Natural killer cell (primary cell): ENCODE measurements around the gene PTPRJ. TPM values are rescaled to one million over a fixed set of nuclear protein-coding genes. Genes with fewer than 3 reads are reported as not detected.
"Not testable (repeated sequence)": the region's sequence is repeated elsewhere in the genome, so short reads cannot be mapped to it uniquely, and the experiment has no call there.

Source experiments
- ATAC-seq, 3 donors: fragments of 150-1000 bp in 2 of 3; fragments of 200-7000 bp in 1 of 3; cut with Tn5 transposase; 1 replicate in 1 of 3; 2 replicates in 2 of 3; pipeline ENCODE4 v1.10.0; 2021; ENCODE audit warnings: mild to moderate bottlenecking in 2 of 3, moderate library complexity in 2 of 3
- DNase-seq, 2 donors: peaks; one replicate each; pipeline versions ENCODE4 v3.0.0 to v3.0.0-alpha.2; 2013 to 2021; ENCODE audit warnings: mixed read lengths in 1 of 2
- H3K27ac ChIP-seq: one replicate; pipeline ENCODE4 v1.5.1; 2013; ENCODE audit warnings: mild to moderate bottlenecking, low read length
- H3K27me3 ChIP-seq: one replicate; pipeline ENCODE4 v1.6.1; 2013; ENCODE audit warnings: low read length; ENCODE audit not compliant: control insufficient read depth, insufficient read depth
- H3K36me3 ChIP-seq: one replicate; pipeline ENCODE4 v1.6.1; 2013; ENCODE audit warnings: low read length; ENCODE audit not compliant: control insufficient read depth, insufficient read depth
- H3K4me1 ChIP-seq: one replicate; pipeline ENCODE4 v1.6.1; 2013; ENCODE audit warnings: low read length; ENCODE audit not compliant: control insufficient read depth, insufficient read depth
- H3K4me3 ChIP-seq: one replicate; pipeline ENCODE4 v1.5.1; 2013; ENCODE audit warnings: low read length
- H3K9me3 ChIP-seq: one replicate; pipeline ENCODE4 v1.6.1; 2013; ENCODE audit warnings: low read length; ENCODE audit not compliant: control insufficient read depth, insufficient read depth
- H3K27ac Mint-ChIP-seq, 2 donors: one replicate each; pipeline ENCODE4 v1.8.0; 2022; ENCODE audit warnings: mild to moderate bottlenecking in 2 of 2, mixed read lengths in 2 of 2, moderate library complexity in 1 of 2
- H3K27me3 Mint-ChIP-seq, 2 donors: one replicate each; pipeline ENCODE4 v1.8.0; 2022; ENCODE audit warnings: low read depth in 2 of 2, mixed read lengths in 2 of 2
- H3K36me3 Mint-ChIP-seq: one replicate; pipeline ENCODE4 v1.8.0; 2022; ENCODE audit warnings: mixed read lengths
- H3K4me1 Mint-ChIP-seq, 2 donors: one replicate each; pipeline ENCODE4 v1.8.0; 2022; ENCODE audit warnings: mixed read lengths in 2 of 2
- H3K4me3 Mint-ChIP-seq: one replicate; pipeline ENCODE4 v1.8.0; 2022; ENCODE audit warnings: mild to moderate bottlenecking, moderate library complexity, mixed read lengths
- H3K9me3 Mint-ChIP-seq, 2 donors: one replicate each; pipeline ENCODE4 v1.8.0; 2022; ENCODE audit warnings: mixed read lengths in 2 of 2
- WGBS: methylation state at CpG from one replicate; pipeline ENCODE4 v1.1.7; 2013; ENCODE audit warnings: missing lambda C conversion rate; ENCODE audit not compliant: insufficient coverage; 5-methylcytosine and 5-hydroxymethylcytosine counted together
- intact Hi-C: fragments of 100-400 bp; cut with micrococcal nuclease; formaldehyde crosslinking; loops from one replicate; pipeline ENCODE4 v1.14.2; 2022
- total RNA-seq, 4 donors: library from RNA; stranded (reverse); fragments of 120-200 nt in 1 of 4; gene quantifications; one replicate each; pipeline versions ENCODE4 v1.2.3 to v1.2.4, GENCODE V29; 2013 to 2022
- TF ChIP-seq, protein P1 (sequence below): fragments of 200-600 bp; IDR thresholded peaks from one replicate; pipeline ENCODE4 v1.8.0; 2022; ENCODE audit warnings: antibody characterized with exemption

Gene PTPRJ
- total RNA-seq, 3 donors from 2014 or later (not counting 1 experiment from before 2014, with no cell fraction given): 110 to 127 (median 111) TPM

DNA sequence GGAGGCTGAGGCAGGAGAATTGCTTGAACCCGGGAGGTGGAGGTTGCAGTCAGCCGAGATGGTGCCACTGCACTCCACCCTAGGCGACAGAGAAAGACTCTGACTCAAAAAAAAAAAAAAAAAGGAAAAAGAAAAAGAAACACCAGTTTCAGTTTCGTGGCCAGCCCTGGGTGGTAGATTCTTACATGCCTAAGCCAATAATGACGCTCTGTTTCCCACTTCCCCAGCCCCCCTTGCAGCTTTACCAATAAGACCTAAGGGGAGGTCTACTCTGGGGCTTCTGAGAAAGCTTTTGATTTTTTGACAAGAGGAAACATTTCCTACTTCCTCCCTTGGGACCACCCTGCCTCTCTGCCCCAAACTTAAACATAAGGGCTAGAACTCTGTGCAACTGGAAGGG, 30.0 kb upstream of the PTPRJ start:
- peak; percentile 30 to 82 for DNase-seq
- H3K27ac Mint-ChIP-seq: peak overlapping the region; percentile 65 to 79

DNA sequence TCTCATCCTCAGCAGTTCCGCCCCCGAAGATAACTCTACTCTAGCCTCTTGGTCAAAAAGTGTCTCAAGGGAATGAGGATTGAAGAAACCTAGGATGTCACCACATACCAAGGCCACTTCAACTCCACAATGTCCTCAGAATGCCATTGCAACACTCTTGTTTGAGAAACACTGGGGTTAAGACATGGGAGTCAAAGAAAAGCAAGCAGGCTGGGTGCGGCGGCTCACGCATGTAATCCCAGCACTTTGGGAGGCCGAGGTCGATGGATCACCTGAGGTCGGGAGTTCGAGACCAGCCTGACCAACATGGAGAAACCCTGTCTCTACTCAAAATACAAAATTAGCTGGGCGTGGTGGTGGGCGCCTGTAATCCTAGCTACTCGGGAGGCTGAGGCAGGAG, 28.9 kb upstream of the PTPRJ start:
- Mint-ChIP-seq H3K4me1 (peaks cover 9 to 24% of the 10 kb centered on the region in 2 donors), H3K27ac (peak overlapping the region; percentile 65 to 79)
- not testable (repeated sequence) for H3K27me3 Mint-ChIP-seq, H3K36me3 ChIP-seq, ATAC-seq, DNase-seq, H3K36me3 Mint-ChIP-seq, H3K27ac ChIP-seq, H3K9me3 ChIP-seq, H3K4me3 Mint-ChIP-seq, H3K27me3 ChIP-seq, H3K4me3 ChIP-seq, H3K9me3 Mint-ChIP-seq
- H3K4me1 ChIP-seq: peaks cover 25% of the 10 kb centered on the region
- WGBS: 97% methylated on average over 12 of the region's 12 CpGs
- intact Hi-C loops: loop anchor here (5.0 kb wide), 1 partner anchor 61 kb away; no protein-coding TSS in a partner anchor

More for the DNA sequence above, 30.0 kb upstream of the PTPRJ start:
- no peaks in the 10 kb centered on the region for H3K36me3 Mint-ChIP-seq
- no peaks in the 10 kb centered on the region for H3K27me3 ChIP-seq
- WGBS: 6% methylated on average over 4 of the region's 5 CpGs
- no peaks in the 10 kb centered on the region for H3K9me3 ChIP-seq
- no peaks in the 10 kb centered on the region for H3K9me3 Mint-ChIP-seq
- intact Hi-C loops: loop anchor here (5.0 kb wide), 1 partner anchor 62 kb away; no protein-coding TSS in a partner anchor
- H3K36me3 ChIP-seq: no peaks in the 10 kb centered on the region
- TF ChIP-seq, protein P1, sequence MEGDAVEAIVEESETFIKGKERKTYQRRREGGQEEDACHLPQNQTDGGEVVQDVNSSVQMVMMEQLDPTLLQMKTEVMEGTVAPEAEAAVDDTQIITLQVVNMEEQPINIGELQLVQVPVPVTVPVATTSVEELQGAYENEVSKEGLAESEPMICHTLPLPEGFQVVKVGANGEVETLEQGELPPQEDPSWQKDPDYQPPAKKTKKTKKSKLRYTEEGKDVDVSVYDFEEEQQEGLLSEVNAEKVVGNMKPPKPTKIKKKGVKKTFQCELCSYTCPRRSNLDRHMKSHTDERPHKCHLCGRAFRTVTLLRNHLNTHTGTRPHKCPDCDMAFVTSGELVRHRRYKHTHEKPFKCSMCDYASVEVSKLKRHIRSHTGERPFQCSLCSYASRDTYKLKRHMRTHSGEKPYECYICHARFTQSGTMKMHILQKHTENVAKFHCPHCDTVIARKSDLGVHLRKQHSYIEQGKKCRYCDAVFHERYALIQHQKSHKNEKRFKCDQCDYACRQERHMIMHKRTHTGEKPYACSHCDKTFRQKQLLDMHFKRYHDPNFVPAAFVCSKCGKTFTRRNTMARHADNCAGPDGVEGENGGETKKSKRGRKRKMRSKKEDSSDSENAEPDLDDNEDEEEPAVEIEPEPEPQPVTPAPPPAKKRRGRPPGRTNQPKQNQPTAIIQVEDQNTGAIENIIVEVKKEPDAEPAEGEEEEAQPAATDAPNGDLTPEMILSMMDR: no peak
- peaks cover 7 to 20% of the 10 kb centered on the region in 2 donors for H3K4me1 Mint-ChIP-seq
- H3K4me3 Mint-ChIP-seq: peak overlapping the region; percentile 47
- peak overlapping the region; percentile 62 for H3K27ac ChIP-seq
- H3K4me3 ChIP-seq: no peak overlapping the region
- no peaks in the 10 kb centered on the region for H3K27me3 Mint-ChIP-seq
- peak; percentile 90 to 95 (median 93) for ATAC-seq
- H3K4me1 ChIP-seq: peaks cover 25% of the 10 kb centered on the region

DNA sequence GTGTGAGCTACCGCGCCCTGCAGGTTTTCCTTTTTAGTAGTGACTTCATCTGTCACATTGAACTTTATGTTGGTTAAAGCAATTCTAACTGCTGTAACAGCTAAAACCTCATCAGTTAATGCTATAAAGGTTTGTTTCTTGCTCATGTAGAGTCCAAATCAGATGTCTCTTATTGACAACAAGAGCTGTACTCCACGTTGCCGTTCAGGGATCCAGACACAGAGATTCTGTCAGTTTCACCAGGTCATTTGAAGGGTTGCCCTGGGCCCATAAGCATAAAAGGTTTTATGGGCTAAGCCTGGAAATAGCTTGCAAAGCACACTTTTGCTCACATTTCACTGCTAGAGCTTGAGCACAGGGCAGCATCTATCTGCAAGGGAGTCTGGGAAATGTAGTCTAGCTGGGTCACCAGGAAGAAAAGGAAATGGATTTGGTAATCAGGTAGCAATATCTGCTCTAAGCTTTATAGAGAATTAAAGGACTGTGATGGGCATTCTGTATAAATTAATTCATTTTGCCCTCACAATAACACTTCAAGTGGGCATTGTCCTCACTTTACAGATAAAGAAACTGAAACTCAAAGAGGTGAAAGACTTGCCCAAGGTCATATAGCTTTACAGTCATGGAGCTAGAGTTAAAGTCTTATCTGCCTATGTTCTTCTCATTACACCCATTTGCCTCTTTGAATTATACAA, 25.2 kb upstream of the PTPRJ start:
- intact Hi-C loops: no loop called here
- TF ChIP-seq, protein P1: no peak
- no peak overlapping the region for H3K27ac ChIP-seq
- H3K27me3 ChIP-seq: no peaks in the 10 kb centered on the region
- Mint-ChIP-seq H3K4me3 (no peak overlapping the region), H3K27ac (peak overlapping the region in 1 of 2 donors; percentile 63), H3K27me3 (no peaks in the 10 kb centered on the region), H3K36me3 (no peaks in the 10 kb centered on the region), H3K9me3 (no peaks in the 10 kb centered on the region), H3K4me1 (peaks cover 9 to 20% of the 10 kb centered on the region in 2 donors)
- H3K4me3 ChIP-seq: no peak overlapping the region
- H3K36me3 ChIP-seq: no peaks in the 10 kb centered on the region
- DNase-seq (peak in 1 of 2 donors; percentile 39), ATAC-seq (peak in 1 of 3 donors; percentile 40)
- H3K9me3 ChIP-seq: no peaks in the 10 kb centered on the region
- H3K4me1 ChIP-seq: peaks cover 6% of the 10 kb centered on the region
- WGBS: 93% methylated on average over 4 of the region's 4 CpGs

DNA sequence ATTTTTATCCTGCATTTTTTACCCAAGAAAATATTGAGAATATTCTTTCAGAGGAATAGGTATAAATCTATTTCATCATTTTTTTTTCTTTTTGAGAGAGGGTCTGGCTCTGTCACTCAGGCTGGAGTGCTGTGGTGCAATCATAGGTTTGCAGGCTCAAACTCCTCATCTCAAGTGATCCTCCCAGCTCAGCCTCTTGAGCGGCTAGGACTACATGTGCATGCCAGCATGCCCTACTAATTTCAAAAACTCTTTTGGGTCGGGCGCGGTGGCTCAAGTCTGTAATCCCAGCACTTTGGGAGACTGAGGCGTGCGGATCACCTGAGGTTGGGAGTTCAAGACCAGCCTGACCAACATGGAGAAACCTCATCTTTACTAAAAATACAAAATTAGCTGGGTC, 20.3 kb upstream of the PTPRJ start:
- ATAC-seq (no peak), DNase-seq (no peak)
- 95% methylated on average over 6 of the region's 6 CpGs for WGBS
- Histone ChIP-seq H3K27me3 (no peaks in the 10 kb centered on the region), H3K36me3 (no peaks in the 10 kb centered on the region), H3K27ac (no peak overlapping the region), H3K4me3 (no peak overlapping the region), H3K4me1 (no peaks in the 10 kb centered on the region), H3K9me3 (no peaks in the 10 kb centered on the region)
- TF ChIP-seq, protein P1: no peak
- H3K36me3 Mint-ChIP-seq: no peaks in the 10 kb centered on the region
- H3K27ac Mint-ChIP-seq: no peak overlapping the region
- peaks cover 6 to 8% of the 10 kb centered on the region in 2 donors for H3K4me1 Mint-ChIP-seq
- intact Hi-C loops: no loop called here
- no peaks in the 10 kb centered on the region for H3K9me3 Mint-ChIP-seq
- H3K27me3 Mint-ChIP-seq: no peaks in the 10 kb centered on the region
- no peak overlapping the region for H3K4me3 Mint-ChIP-seq
